Gastroesophageal sphincter (tissue), 4 donors: Measurements from ENCODE around the gene PRKX. TPM values are rescaled to one million over a fixed set of nuclear protein-coding genes. Genes with fewer than 3 reads are reported as not detected.
"Not testable (repeated sequence)": the region's sequence is repeated elsewhere in the genome, so short reads cannot be mapped to it uniquely, and the experiment has no call there.

Source experiments
- ATAC-seq: fragments of 150-250 bp; one replicate; pipeline ENCODE4 v1.9.1; 2016; ENCODE audit warnings: mild to moderate bottlenecking, moderate library complexity
- H3K27ac ChIP-seq, 4 donors: fragments of 200-600 bp; sonication (generic) in 3 of 4; 1 replicate in 3 of 4; 2 replicates in 1 of 4; pipeline ENCODE4 v1.5.1; 2016 to 2019
- H3K27me3 ChIP-seq: fragments of 200-600 bp; sonication (generic); one replicate; pipeline ENCODE4 v1.5.1; 2019
- H3K36me3 ChIP-seq, 2 donors: fragments of 200-600 bp; sonication (generic); one replicate each; pipeline ENCODE4 v1.5.1; 2019; ENCODE audit warnings: control low read depth in 1 of 2
- H3K4me1 ChIP-seq, 3 donors: fragments of 200-600 bp; sonication (generic); 1 replicate in 2 of 3; 2 replicates in 1 of 3; pipeline ENCODE4 v1.5.1; 2016 to 2019; ENCODE audit warnings: control low read depth in 2 of 3
- H3K4me3 ChIP-seq, 2 donors: fragments of 200-600 bp; sonication (generic); one replicate each; pipeline ENCODE4 v1.5.1; 2019; ENCODE audit warnings: mild to moderate bottlenecking in 1 of 2, moderate library complexity in 1 of 2
- H3K9me3 ChIP-seq, 3 donors: fragments of 200-600 bp; sonication (generic); one replicate each; pipeline ENCODE4 v1.5.1; 2017 to 2019; ENCODE audit warnings: control low read depth in 2 of 3
- EP300 ChIP-seq: sonication (generic); formaldehyde crosslinking; IDR thresholded peaks from one replicate; pipeline ENCODE4 v1.6.1; 2017; ENCODE audit warnings: antibody characterized with exemption, mild to moderate bottlenecking
- POLR2A ChIP-seq, 2 donors: fragments of 450-650 bp; IDR thresholded peaks; one replicate each; pipeline ENCODE4 v1.6.1; 2017; ENCODE audit warnings: antibody characterized with exemption in 2 of 2, mild to moderate bottlenecking in 2 of 2, moderate library complexity in 1 of 2
- POLR2AphosphoS5 ChIP-seq: sonication (generic); formaldehyde crosslinking; IDR thresholded peaks from one replicate; pipeline ENCODE4 v1.6.1; 2017; ENCODE audit warnings: antibody characterized with exemption
- WGBS, 2 donors: methylation state at CpG; one replicate each; pipeline ENCODE4 v1.1.5; 2018; ENCODE audit warnings: low coverage in 1 of 2; 5-methylcytosine and 5-hydroxymethylcytosine counted together
- total RNA-seq, 4 donors: library from RNA; depleted of rRNA; stranded (reverse); fragments of >200 nt; gene quantifications; one replicate each; pipeline ENCODE4 v1.1.0, GENCODE V29; 2016
- TF ChIP-seq, protein P1 (sequence below), 4 experiments: fragments of 200-600 bp in 2 of 4; fragments of 450-650 bp in 2 of 4; sonication (generic) in 1 of 4; IDR thresholded peaks; one replicate each; pipeline ENCODE4 v1.5.1; 2017 to 2019; ENCODE audit warnings: antibody characterized with exemption in 4 of 4, mild to moderate bottlenecking in 2 of 4, moderate library complexity in 2 of 4

Gene PRKX
- total RNA-seq, 4 donors from 2014 or later = 3.5 to 10.5 (median 4.4) TPM

DNA sequence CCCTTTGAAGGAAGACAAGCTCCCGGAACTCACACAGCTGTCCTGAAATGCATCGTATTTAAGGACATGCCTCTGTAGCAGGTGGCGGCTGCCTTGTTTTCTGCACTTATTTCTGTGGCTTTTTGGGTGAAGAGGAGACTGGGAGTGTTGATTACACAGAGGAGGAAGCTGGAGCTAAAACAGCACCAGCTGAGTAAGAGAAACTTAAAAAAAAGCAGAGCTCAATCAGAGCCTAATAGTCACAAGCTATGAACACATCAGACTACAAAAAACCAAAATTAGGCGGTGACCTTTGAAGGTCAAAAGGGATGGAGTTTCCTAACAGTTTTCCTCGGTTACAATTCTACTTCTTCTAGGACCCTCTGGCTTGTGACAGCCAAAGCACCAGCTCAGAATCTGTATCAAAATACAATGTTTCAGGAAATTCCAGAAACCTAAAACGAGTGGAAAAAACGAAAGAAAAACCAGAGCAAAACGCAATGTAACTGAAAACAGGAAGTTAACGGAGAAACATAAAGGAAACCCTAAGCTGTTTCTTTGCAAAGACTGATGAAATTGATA is 13.5 kb downstream of the PRKX start:
- ATAC-seq = no peak
- H3K9me3 ChIP-seq = no peaks in the 10 kb centered on the region
- no peaks in the 10 kb centered on the region for H3K27me3 ChIP-seq
- H3K4me3 ChIP-seq = peak overlapping the region in 1 of 2 donors; percentile 18
- no peak for TF ChIP-seq POLR2AphosphoS5
- no peak for TF ChIP-seq POLR2A (IDR thresholded peaks at IDR 0.05)
- TF ChIP-seq EP300 = no peak
- H3K36me3 ChIP-seq = no peaks in the 10 kb centered on the region
- H3K27ac ChIP-seq = peak overlapping the region in 2 of 4 donors; percentile 49 to 63
- H3K4me1 ChIP-seq = peaks cover 0 to 3% (median 0%) of the 10 kb centered on the region in 3 donors
- 29 to 38% methylated on average over 5 to 7 of the region's 9 CpGs for WGBS, 2 donors

DNA sequence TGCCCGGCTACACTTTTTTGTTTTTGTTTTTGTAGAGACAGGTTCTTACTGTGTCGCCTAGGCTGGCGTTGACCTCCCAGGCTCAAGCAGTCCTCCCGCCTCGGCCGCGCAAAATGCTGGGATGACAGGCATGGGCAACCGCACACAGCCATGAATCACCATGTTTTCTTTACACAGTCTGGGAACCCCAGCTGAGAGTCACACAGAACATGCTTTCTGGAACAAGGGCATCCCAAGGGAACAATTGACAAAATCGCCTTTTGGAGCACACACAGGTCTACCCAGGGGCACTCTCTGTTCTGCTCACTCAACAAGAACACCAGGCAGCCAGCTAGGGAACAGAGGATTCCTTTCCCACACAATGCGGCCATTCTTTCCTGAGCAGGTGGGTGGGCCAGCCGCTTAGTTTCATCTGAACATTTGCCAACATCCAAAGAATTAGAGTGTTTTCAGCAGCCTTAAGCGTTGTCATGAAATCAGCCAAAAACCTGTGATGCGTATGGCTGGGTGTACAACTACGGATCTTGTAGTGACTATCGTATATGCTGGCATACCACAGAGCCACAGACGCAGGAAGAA is 15.7 kb downstream of the PRKX start:
- H3K27ac ChIP-seq = peak overlapping the region in 2 of 4 donors; percentile 41 to 49

DNA sequence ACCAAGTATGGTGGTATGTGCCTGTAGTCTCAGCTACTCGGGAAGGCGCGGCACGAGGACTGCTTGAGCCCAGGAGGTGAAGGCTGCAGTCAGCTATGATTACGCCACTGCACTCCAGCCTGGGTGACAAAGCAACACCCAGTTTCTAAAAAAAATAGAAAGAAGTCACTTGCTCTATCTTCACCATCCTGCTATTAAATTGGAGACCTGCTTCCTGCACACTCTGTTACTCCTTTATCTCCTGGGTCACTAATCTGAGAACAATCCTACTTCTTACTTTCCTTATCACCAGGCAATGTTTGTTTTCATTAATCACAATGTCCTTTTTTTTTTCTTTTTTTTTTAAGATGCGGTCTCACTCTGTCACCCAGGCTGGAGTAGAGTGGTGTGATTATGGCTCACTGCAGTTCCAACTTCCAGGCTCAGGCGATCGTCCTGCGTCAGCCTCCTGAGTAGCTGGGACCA is 16.2 kb downstream of the PRKX start:
- H3K9me3 ChIP-seq = no peaks in the 10 kb centered on the region
- H3K4me1 ChIP-seq = peaks cover 0 to 3% (median 0%) of the 10 kb centered on the region in 3 donors
- H3K27me3 ChIP-seq = no peaks in the 10 kb centered on the region
- TF ChIP-seq POLR2A (IDR thresholded peaks at IDR 0.05) = no peak
- TF ChIP-seq, protein P1, sequence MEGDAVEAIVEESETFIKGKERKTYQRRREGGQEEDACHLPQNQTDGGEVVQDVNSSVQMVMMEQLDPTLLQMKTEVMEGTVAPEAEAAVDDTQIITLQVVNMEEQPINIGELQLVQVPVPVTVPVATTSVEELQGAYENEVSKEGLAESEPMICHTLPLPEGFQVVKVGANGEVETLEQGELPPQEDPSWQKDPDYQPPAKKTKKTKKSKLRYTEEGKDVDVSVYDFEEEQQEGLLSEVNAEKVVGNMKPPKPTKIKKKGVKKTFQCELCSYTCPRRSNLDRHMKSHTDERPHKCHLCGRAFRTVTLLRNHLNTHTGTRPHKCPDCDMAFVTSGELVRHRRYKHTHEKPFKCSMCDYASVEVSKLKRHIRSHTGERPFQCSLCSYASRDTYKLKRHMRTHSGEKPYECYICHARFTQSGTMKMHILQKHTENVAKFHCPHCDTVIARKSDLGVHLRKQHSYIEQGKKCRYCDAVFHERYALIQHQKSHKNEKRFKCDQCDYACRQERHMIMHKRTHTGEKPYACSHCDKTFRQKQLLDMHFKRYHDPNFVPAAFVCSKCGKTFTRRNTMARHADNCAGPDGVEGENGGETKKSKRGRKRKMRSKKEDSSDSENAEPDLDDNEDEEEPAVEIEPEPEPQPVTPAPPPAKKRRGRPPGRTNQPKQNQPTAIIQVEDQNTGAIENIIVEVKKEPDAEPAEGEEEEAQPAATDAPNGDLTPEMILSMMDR (IDR thresholded peaks at IDR 0.05) = no peak
- TF ChIP-seq EP300 = no peak
- no peak for TF ChIP-seq POLR2AphosphoS5
- 77 to 95% methylated on average over 5 of the region's 9 CpGs for WGBS, 2 donors
- no peak overlapping the region for H3K4me3 ChIP-seq
- H3K27ac ChIP-seq = peak overlapping the region in 2 of 4 donors; percentile 41 to 49
- no peak for ATAC-seq
- no peaks in the 10 kb centered on the region for H3K36me3 ChIP-seq

More for the DNA sequence above, 15.7 kb downstream of the PRKX start:
- WGBS, 2 donors = 60 to 70% methylated on average over 1 to 6 of the region's 16 CpGs
- TF ChIP-seq POLR2AphosphoS5 (peak; percentile 21), EP300 (no peak), POLR2A (IDR thresholded peaks at IDR 0.05) (no peak)
- TF ChIP-seq, protein P1 (IDR thresholded peaks at IDR 0.05) = no peak
- Histone ChIP-seq H3K9me3 (no peaks in the 10 kb centered on the region), H3K4me1 (peaks cover 0 to 3% (median 0%) of the 10 kb centered on the region in 3 donors), H3K27me3 (no peaks in the 10 kb centered on the region), H3K4me3 (no peak overlapping the region), H3K36me3 (no peaks in the 10 kb centered on the region)
- peak; percentile 68 for ATAC-seq

DNA sequence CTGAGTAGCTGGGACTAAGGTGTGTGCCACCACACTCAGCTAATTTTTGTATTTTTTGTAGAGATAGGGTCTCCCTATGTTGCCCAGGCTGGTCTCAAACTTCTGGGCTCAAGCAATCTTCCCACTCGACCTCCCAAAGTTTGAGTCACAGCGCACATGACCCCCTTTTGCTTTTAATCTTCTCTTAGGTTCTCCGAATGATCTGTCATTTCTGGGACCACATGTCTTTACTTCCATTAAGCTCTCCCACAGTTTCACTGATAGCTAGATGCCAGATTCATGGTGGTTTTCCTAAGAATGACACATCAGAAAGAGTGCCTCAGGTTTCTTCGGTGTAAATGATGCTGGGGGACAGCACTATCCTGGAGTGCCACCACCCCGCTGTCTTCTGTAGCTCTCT is 17.9 kb downstream of the PRKX start:
- TF ChIP-seq, protein P1 (IDR thresholded peaks at IDR 0.05) = no peak
- TF ChIP-seq POLR2A (IDR thresholded peaks at IDR 0.05) (no peak), POLR2AphosphoS5 (no peak), EP300 (no peak)
- Histone ChIP-seq H3K27me3 (no peaks in the 10 kb centered on the region), H3K9me3 (no peaks in the 10 kb centered on the region), H3K4me1 (peaks cover 0 to 3% (median 0%) of the 10 kb centered on the region in 3 donors), H3K36me3 (no peaks in the 10 kb centered on the region), H3K27ac (no peak overlapping the region), H3K4me3 (no peak overlapping the region)
- WGBS, 2 donors = 80 to 85% methylated on average over 3 of the region's 5 CpGs
- no peak for ATAC-seq

DNA sequence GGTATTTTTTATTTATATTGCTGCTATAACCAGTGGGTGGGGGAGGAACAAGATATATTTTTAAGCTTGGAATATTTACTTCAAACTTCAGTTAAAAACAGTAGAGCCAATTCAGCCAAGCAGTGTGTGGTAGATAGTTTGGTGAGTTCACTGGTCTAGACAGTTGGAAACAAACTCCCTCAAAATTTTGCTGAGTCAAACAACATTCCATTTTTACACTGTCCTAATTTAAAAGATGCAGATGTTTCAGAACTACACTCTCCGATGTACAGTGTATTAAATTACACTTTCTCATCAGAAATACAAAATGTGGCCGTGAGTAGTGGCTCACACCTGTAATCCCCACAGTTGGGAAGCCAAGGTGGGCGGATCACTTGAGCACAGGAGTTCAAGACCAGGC is 23.3 kb downstream of the PRKX start:
- Histone ChIP-seq H3K27me3 (no peaks in the 10 kb centered on the region), H3K9me3 (no peaks in the 10 kb centered on the region), H3K4me1 (no peaks in the 10 kb centered on the region), H3K36me3 (no peaks in the 10 kb centered on the region), H3K27ac (no peak overlapping the region), H3K4me3 (no peak overlapping the region)
- 22 to 46% methylated on average over 1 to 2 of the region's 3 CpGs for WGBS, 2 donors
- TF ChIP-seq EP300 (no peak), POLR2A (IDR thresholded peaks at IDR 0.05) (no peak), POLR2AphosphoS5 (no peak)
- TF ChIP-seq, protein P1 (IDR thresholded peaks at IDR 0.05) = no peak
- no peak for ATAC-seq

DNA sequence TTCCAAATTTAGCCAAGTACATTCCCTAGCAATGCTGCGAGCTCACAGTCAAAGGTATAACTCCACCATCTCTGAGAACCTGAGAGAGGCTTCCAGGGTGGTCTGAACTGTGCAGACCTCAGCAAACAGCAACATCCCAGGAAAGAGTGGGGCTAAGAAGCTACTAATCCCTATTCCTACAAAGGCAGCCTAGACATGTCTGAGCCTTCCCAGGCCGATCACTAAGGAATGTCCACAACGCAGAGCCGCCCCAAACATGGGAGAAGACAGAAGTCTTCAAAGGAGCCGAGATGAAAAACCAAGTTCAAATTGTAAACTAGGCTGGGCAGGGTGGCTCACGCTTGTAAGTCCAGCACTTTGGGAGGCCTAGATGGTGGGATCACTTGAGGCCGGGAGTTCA is 30.2 kb downstream of the PRKX start:
- not testable (repeated sequence) for H3K36me3 ChIP-seq, H3K4me1 ChIP-seq, H3K27me3 ChIP-seq, H3K4me3 ChIP-seq, H3K9me3 ChIP-seq, ATAC-seq, H3K27ac ChIP-seq
- 85% methylated on average over 2 of the region's 7 CpGs; no CpG with 5 or more reads in 1 of the 2 donors for WGBS, 2 donors
